Measurements from ENCODE around the gene POFUT2.

POFUT2 gene

GRCh38 chr21:45326169-45326851 is 38.6 kb upstream of the POFUT2 start:
- Histone ChIP-seq H3K9me3 (ENCODE audit: control insufficient read depth in 2 of 2, low read length in 2 of 2) (no peaks in the 10 kb centered on the region), H3K36me3 (ENCODE audit: control insufficient read depth in 2 of 2, insufficient read depth in 2 of 2, low read length in 2 of 2) (no peaks in the 10 kb centered on the region), H3K4me1 (ENCODE audit: control insufficient read depth in 2 of 2, insufficient read depth in 2 of 2, low read length in 2 of 2) (peaks cover 7 to 8% of the 10 kb centered on the region in 2 donors), H3K4me3 (ENCODE audit: low read length in 2 of 2) (no peak overlapping the region), H3K27ac (ENCODE audit: low read depth in 2 of 2, low read length in 2 of 2) (no peak overlapping the region), H3K27me3 (ENCODE audit: control insufficient read depth in 2 of 2, insufficient read depth in 2 of 2, low read length in 2 of 2) (no peaks in the 10 kb centered on the region), H3K9ac (ENCODE audit: low read depth in 1 of 2, low read length in 2 of 2) (no peak overlapping the region)

GRCh38 chr21:45325206-45326168 is 37.8 kb upstream of the POFUT2 start:
- H3K9me3 ChIP-seq (ENCODE audit: control insufficient read depth in 2 of 2, low read length in 2 of 2) = no peaks in the 10 kb centered on the region
- peaks cover 6 to 8% of the 10 kb centered on the region in 2 donors for H3K4me1 ChIP-seq (ENCODE audit: control insufficient read depth in 2 of 2, insufficient read depth in 2 of 2, low read length in 2 of 2)
- no peaks in the 10 kb centered on the region for H3K27me3 ChIP-seq (ENCODE audit: control insufficient read depth in 2 of 2, insufficient read depth in 2 of 2, low read length in 2 of 2)
- H3K27ac ChIP-seq (ENCODE audit: low read depth in 2 of 2, low read length in 2 of 2) = no peak overlapping the region
- H3K4me3 ChIP-seq (ENCODE audit: low read length in 2 of 2) = no peak overlapping the region
- H3K9ac ChIP-seq (ENCODE audit: low read depth in 1 of 2, low read length in 2 of 2) = no peak overlapping the region
- H3K36me3 ChIP-seq (ENCODE audit: control insufficient read depth in 2 of 2, insufficient read depth in 2 of 2, low read length in 2 of 2) = no peaks in the 10 kb centered on the region

GRCh38 chr21:45324489-45325205 is 37.0 kb upstream of the POFUT2 start:
- Histone ChIP-seq H3K27ac (ENCODE audit: low read depth in 2 of 2, low read length in 2 of 2) (no peak overlapping the region), H3K4me1 (ENCODE audit: control insufficient read depth in 2 of 2, insufficient read depth in 2 of 2, low read length in 2 of 2) (peaks cover 8 to 9% of the 10 kb centered on the region in 2 donors), H3K9ac (ENCODE audit: low read depth in 1 of 2, low read length in 2 of 2) (no peak overlapping the region), H3K4me3 (ENCODE audit: low read length in 2 of 2) (no peak overlapping the region), H3K27me3 (ENCODE audit: control insufficient read depth in 2 of 2, insufficient read depth in 2 of 2, low read length in 2 of 2) (no peaks in the 10 kb centered on the region), H3K36me3 (ENCODE audit: control insufficient read depth in 2 of 2, insufficient read depth in 2 of 2, low read length in 2 of 2) (no peaks in the 10 kb centered on the region), H3K9me3 (ENCODE audit: control insufficient read depth in 2 of 2, low read length in 2 of 2) (no peaks in the 10 kb centered on the region)

GRCh38 chr21:45323487-45324311 is 36.0 kb upstream of the POFUT2 start:
- Histone ChIP-seq H3K4me3 (ENCODE audit: low read length in 2 of 2) (no peak overlapping the region), H3K27ac (ENCODE audit: low read depth in 2 of 2, low read length in 2 of 2) (no peak overlapping the region), H3K9me3 (ENCODE audit: control insufficient read depth in 2 of 2, low read length in 2 of 2) (no peaks in the 10 kb centered on the region), H3K36me3 (ENCODE audit: control insufficient read depth in 2 of 2, insufficient read depth in 2 of 2, low read length in 2 of 2) (no peaks in the 10 kb centered on the region), H3K9ac (ENCODE audit: low read depth in 1 of 2, low read length in 2 of 2) (no peak overlapping the region), H3K4me1 (ENCODE audit: control insufficient read depth in 2 of 2, insufficient read depth in 2 of 2, low read length in 2 of 2) (peaks cover 8 to 13% of the 10 kb centered on the region in 2 donors), H3K27me3 (ENCODE audit: control insufficient read depth in 2 of 2, insufficient read depth in 2 of 2, low read length in 2 of 2) (no peaks in the 10 kb centered on the region)

- no peak overlapping the region for H3K9ac ChIP-seq (ENCODE audit: low read depth in 1 of 2, low read length in 2 of 2)
- no peak overlapping the region for H3K27ac ChIP-seq (ENCODE audit: low read depth in 2 of 2, low read length in 2 of 2)
- H3K27me3 ChIP-seq (ENCODE audit: control insufficient read depth in 2 of 2, insufficient read depth in 2 of 2, low read length in 2 of 2) = no peaks in the 10 kb centered on the region
- H3K4me1 ChIP-seq (ENCODE audit: control insufficient read depth in 2 of 2, insufficient read depth in 2 of 2, low read length in 2 of 2) = peaks cover 8 to 15% of the 10 kb centered on the region in 2 donors
- no peaks in the 10 kb centered on the region for H3K9me3 ChIP-seq (ENCODE audit: control insufficient read depth in 2 of 2, low read length in 2 of 2)
- no peak overlapping the region for H3K4me3 ChIP-seq (ENCODE audit: low read length in 2 of 2)
- no peaks in the 10 kb centered on the region for H3K36me3 ChIP-seq (ENCODE audit: control insufficient read depth in 2 of 2, insufficient read depth in 2 of 2, low read length in 2 of 2)
These were observed 35.3 kb upstream of the POFUT2 start for GRCh38 chr21:45322960-45323461.

- Histone ChIP-seq H3K36me3 (ENCODE audit: control insufficient read depth in 2 of 2, insufficient read depth in 2 of 2, low read length in 2 of 2) (no peaks in the 10 kb centered on the region), H3K4me1 (ENCODE audit: control insufficient read depth in 2 of 2, insufficient read depth in 2 of 2, low read length in 2 of 2) (peaks cover 8 to 20% of the 10 kb centered on the region in 2 donors), H3K9me3 (ENCODE audit: control insufficient read depth in 2 of 2, low read length in 2 of 2) (no peaks in the 10 kb centered on the region), H3K9ac (ENCODE audit: low read depth in 1 of 2, low read length in 2 of 2) (no peak overlapping the region), H3K4me3 (ENCODE audit: low read length in 2 of 2) (no peak overlapping the region), H3K27ac (ENCODE audit: low read depth in 2 of 2, low read length in 2 of 2) (no peak overlapping the region), H3K27me3 (ENCODE audit: control insufficient read depth in 2 of 2, insufficient read depth in 2 of 2, low read length in 2 of 2) (no peaks in the 10 kb centered on the region)
These were observed 34.7 kb upstream of the POFUT2 start for GRCh38 chr21:45322231-45322959.

GRCh38 chr21:45320261-45321025 is 32.7 kb upstream of the POFUT2 start:
- H3K4me3 ChIP-seq (ENCODE audit: low read length in 2 of 2) = no peak overlapping the region
- no peaks in the 10 kb centered on the region for H3K9me3 ChIP-seq (ENCODE audit: control insufficient read depth in 2 of 2, low read length in 2 of 2)
- H3K27me3 ChIP-seq (ENCODE audit: control insufficient read depth in 2 of 2, insufficient read depth in 2 of 2, low read length in 2 of 2) = no peaks in the 10 kb centered on the region
- H3K36me3 ChIP-seq (ENCODE audit: control insufficient read depth in 2 of 2, insufficient read depth in 2 of 2, low read length in 2 of 2) = no peaks in the 10 kb centered on the region
- peak overlapping the region; percentile 54 to 77 for H3K27ac ChIP-seq (ENCODE audit: low read depth in 2 of 2, low read length in 2 of 2)
- H3K4me1 ChIP-seq (ENCODE audit: control insufficient read depth in 2 of 2, insufficient read depth in 2 of 2, low read length in 2 of 2) = peaks cover 8 to 20% of the 10 kb centered on the region in 2 donors
- H3K9ac ChIP-seq (ENCODE audit: low read depth in 1 of 2, low read length in 2 of 2) = peak overlapping the region in 1 of 2 donors; percentile 17

- H3K9ac ChIP-seq (ENCODE audit: low read depth in 1 of 2, low read length in 2 of 2) = peak overlapping the region in 1 of 2 donors; percentile 17
- H3K27me3 ChIP-seq (ENCODE audit: control insufficient read depth in 2 of 2, insufficient read depth in 2 of 2, low read length in 2 of 2) = no peaks in the 10 kb centered on the region
- H3K27ac ChIP-seq (ENCODE audit: low read depth in 2 of 2, low read length in 2 of 2) = peak overlapping the region; percentile 54 to 77
- no peaks in the 10 kb centered on the region for H3K9me3 ChIP-seq (ENCODE audit: control insufficient read depth in 2 of 2, low read length in 2 of 2)
- no peaks in the 10 kb centered on the region for H3K36me3 ChIP-seq (ENCODE audit: control insufficient read depth in 2 of 2, insufficient read depth in 2 of 2, low read length in 2 of 2)
- H3K4me1 ChIP-seq (ENCODE audit: control insufficient read depth in 2 of 2, insufficient read depth in 2 of 2, low read length in 2 of 2) = peaks cover 8 to 20% of the 10 kb centered on the region in 2 donors
- no peak overlapping the region for H3K4me3 ChIP-seq (ENCODE audit: low read length in 2 of 2)
These were observed 31.9 kb upstream of the POFUT2 start for GRCh38 chr21:45319461-45320211.

All from mucosa of rectum (tissue), 2 donors.